HL-60 (cell line): ENCODE measurements around the gene SUSD1.

Source experiments
- CTCF ChIP-seq: IDR thresholded peaks from one replicate; pipeline ENCODE4 v1.5.1; 2011; ENCODE audit warnings: low read length, control low read depth, inconsistent platforms; ENCODE audit not compliant: insufficient read depth
- POLR2AphosphoS5 ChIP-seq: IDR thresholded peaks from 2 replicates; pipeline ENCODE4 v1.6.1; 2012; ENCODE audit warnings: low read depth

GRCh38 chr9:112137066-112137465 is 38.0 kb downstream of the SUSD1 start:
- no peak for TF ChIP-seq CTCF
- TF ChIP-seq POLR2AphosphoS5: no peak
